K562 (cell line): ENCODE results near the gene SLFN5. TPM values are rescaled to one million over a fixed set of nuclear protein-coding genes. Genes with fewer than 3 reads are reported as not detected.

Experiments used
- AFF4 ChIP-seq: sonication (generic); formaldehyde crosslinking; IDR thresholded peaks from 2 replicates; pipeline ENCODE4 v1.8.0; 2023; ENCODE audit warnings: mild to moderate bottlenecking, missing genetic modification reagents
- ETS2 ChIP-seq: IDR thresholded peaks from 2 replicates; pipeline ENCODE4 v1.6.1; 2016; ENCODE audit warnings: borderline replicate concordance, missing genetic modification characterization, mild to moderate bottlenecking, moderate library complexity, missing compliant biosample characterization; ENCODE audit not compliant: poor library complexity, severe bottlenecking
- GABPA ChIP-seq: fragments of 200-800 bp; sonication (Bioruptor generic); conservative IDR thresholded peaks from 2 replicates; pipeline ENCODE4 v1.6.1; 2016; ENCODE audit warnings: low read depth, missing genetic modification characterization, missing compliant biosample characterization
- NCOA6 ChIP-seq: fragments of 450-650 bp; IDR thresholded peaks from 2 replicates; pipeline ENCODE4 v1.6.1; 2017; ENCODE audit warnings: mild to moderate bottlenecking
- RBBP5 ChIP-seq: fragments of 200-600 bp; sonication (generic); IDR thresholded peaks from 2 replicates; pipeline ENCODE4 v1.6.1; 2012; ENCODE audit warnings: borderline replicate concordance, mild to moderate bottlenecking, low read length, control low read depth, inconsistent platforms; ENCODE audit not compliant: insufficient read depth, poor library complexity, severe bottlenecking
- UBTF ChIP-seq, 2 experiments: IDR thresholded peaks; 2 replicates each; pipeline ENCODE4 v1.6.1; 2012; ENCODE audit warnings: improper control_type of control experiment in 2 of 2, low read depth in 2 of 2, low read length in 2 of 2, borderline replicate concordance in 1 of 2
- YBX1 ChIP-seq: fragments of 450-650 bp; IDR thresholded peaks from 2 replicates; pipeline ENCODE4 v1.7.1; 2016; ENCODE audit warnings: mild to moderate bottlenecking
- ZBTB11 ChIP-seq, 3 experiments: fragments of 200-800 bp in 1 of 3; fragments of 250-450 bp in 1 of 3; fragments of 450-650 bp in 1 of 3; sonication (Bioruptor Pico) in 1 of 3; sonication (Bioruptor generic) in 1 of 3; formaldehyde crosslinking in 1 of 3; IDR thresholded peaks; 2 replicates each; pipeline versions ENCODE4 v1.6.1 to v1.8.0; 2016 to 2022; ENCODE audit warnings: mild to moderate bottlenecking in 2 of 3, missing genetic modification characterization in 2 of 3, missing compliant biosample characterization in 1 of 3, moderate library complexity in 1 of 3
- polyA plus RNA-seq, 8 experiments: library from polyadenylated mRNA; depleted of rRNA in 4 of 8; stranded (reverse) in 5 of 8; unstranded in 3 of 8; fragments of >200 nt; fragmentation: Nextera tagmentation in 2 of 8; fragmentation: Illumina TruSeq in 1 of 8; extraction: Ambion mirVana in 2 of 8; extraction: Trizol in 1 of 8; gene quantifications; 2 replicates each; pipeline versions ENCODE4 v1.2.1 to v1.2.3, GENCODE V29; 2011 to 2014; ENCODE audit warnings: inconsistent platforms in 1 of 8, missing spikeins in 1 of 8
- total RNA-seq, 7 experiments: library from RNA; depleted of rRNA in 6 of 7; stranded (reverse); fragments of >200 nt in 6 of 7; fragmentation: Illumina TruSeq in 2 of 7; extraction: Trizol in 2 of 7; gene quantifications; 2 replicates each; pipeline versions ENCODE4 v1.2.1 to v1.2.3, GENCODE V29; 2011 to 2021; ENCODE audit warnings: low replicate concordance in 1 of 7

Gene SLFN5
- total and polyA plus RNA-seq, 9 of the 15 experiments (the other 6 are each of a cell fraction or from before 2014, with no cell fraction given): under 0.01 to 0.18 (median 0.04) TPM; not detected in 1

GRCh38 chr17:35240861-35241260, 2.0 kb upstream of the SLFN5 start (continued):
- TF ChIP-seq NCOA6: no peak
- TF ChIP-seq AFF4 (CRISPR knock-in tag): no peak
- no peak for TF ChIP-seq UBTF (IDR thresholded peaks at IDR 0.05; ENCODE audit: borderline replicate concordance in 1 of 2, low read depth in 2 of 2, low read length in 2 of 2)
- TF ChIP-seq ETS2: no peak
- no peak for TF ChIP-seq RBBP5
- no peak for TF ChIP-seq GABPA (tag)
- no peak for TF ChIP-seq ZBTB11 (CRISPR knock-in tag; IDR thresholded peaks at IDR 0.05)
- no peak for TF ChIP-seq YBX1
- TF ChIP-seq, all 486 proteins: peak for 0
